Heart right ventricle (tissue), 16 donors: ENCODE measurements around the gene RNASE1. TPM values are rescaled to one million over a fixed set of nuclear protein-coding genes. Genes with fewer than 3 reads are reported as not detected.
"Not testable (repeated sequence)": the region's sequence is repeated elsewhere in the genome, so short reads cannot be mapped to it uniquely, and the experiment has no call there.

Source experiments
- ATAC-seq, 8 donors: fragments of 200-7000 bp; cut with Tn5 transposase; one replicate each; pipeline ENCODE4 v1.9.1; 2020; ENCODE audit warnings: mild to moderate bottlenecking in 8 of 8, moderate library complexity in 8 of 8, moderate number of reproducible peaks in 1 of 8
- DNase-seq, 2 donors: peaks; one replicate each; pipeline ENCODE4 v3.0.0-alpha.2; 2020
- H3K27ac ChIP-seq, 10 donors: fragments of 200-600 bp; sonication (generic) in 2 of 10; one replicate each; pipeline versions ENCODE4 v1.5.0 to v1.8.0; 2020 to 2022; ENCODE audit warnings: mild to moderate bottlenecking in 3 of 10
- H3K27me3 ChIP-seq, 7 donors: fragments of 200-600 bp; one replicate each; pipeline ENCODE4 v1.8.0; 2021 to 2022; ENCODE audit warnings: mild to moderate bottlenecking in 2 of 7
- H3K36me3 ChIP-seq, 9 donors: fragments of 200-600 bp; sonication (generic) in 1 of 9; one replicate each; pipeline versions ENCODE4 v1.5.0 to v1.8.0; 2020 to 2022; ENCODE audit warnings: mild to moderate bottlenecking in 2 of 9
- H3K4me1 ChIP-seq, 9 donors: fragments of 200-600 bp; sonication (generic) in 1 of 9; one replicate each; pipeline versions ENCODE4 v1.5.0 to v1.8.0; 2020 to 2022; ENCODE audit warnings: mild to moderate bottlenecking in 4 of 9
- H3K4me3 ChIP-seq, 10 donors: fragments of 200-600 bp; sonication (generic) in 2 of 10; one replicate each; pipeline versions ENCODE4 v1.5.0 to v1.8.0; 2020 to 2022; ENCODE audit warnings: mild to moderate bottlenecking in 7 of 10, moderate library complexity in 2 of 10
- H3K9me3 ChIP-seq, 11 donors: fragments of 200-600 bp in 10 of 11; sonication (generic) in 2 of 11; one replicate each; pipeline versions ENCODE4 v1.5.0 to v1.8.0; 2013 to 2022; ENCODE audit warnings: mild to moderate bottlenecking in 2 of 11, control low read depth in 1 of 11, moderate library complexity in 1 of 11
- WGBS, 2 donors: extraction: QIAGEN DNeasy Blood & Tissue Kit; methylation state at CpG; one replicate each; pipeline ENCODE4 v1.1.7; 2013; ENCODE audit warnings: inconsistent platforms in 1 of 2; 5-methylcytosine and 5-hydroxymethylcytosine counted together
- intact Hi-C, 10 donors: fragments of 100-400 bp; cut with DNase I; formaldehyde crosslinking; loops; one replicate each; pipeline versions ENCODE4 v1.11.1 to v1.14.2; 2022
- polyA plus RNA-seq, 2 donors: library from polyadenylated mRNA; stranded (reverse); fragments of 200-250 nt; gene quantifications; one replicate each; pipeline ENCODE4 v1.2.3, GENCODE V29; 2013
- total RNA-seq, 10 donors: library from RNA; stranded (reverse); fragmentation: NEBNext Ultra II Directional in 3 of 10; extraction: Animal tissue kit (Norgen Biotek cat#: 25700) in 3 of 10; gene quantifications; one replicate each; pipeline versions ENCODE4 v1.2.1 to v1.2.4, GENCODE V29; 2021 to 2023
- TF ChIP-seq, protein P1 (sequence below), 9 donors: fragments of 200-600 bp; sonication (generic) in 2 of 9; IDR thresholded peaks; one replicate each; pipeline versions ENCODE4 v1.5.0 to v1.8.0; 2021 to 2022; ENCODE audit warnings: antibody characterized with exemption in 9 of 9, mild to moderate bottlenecking in 5 of 9, moderate library complexity in 1 of 9
- donor health status: Arrhythmogenic right ventricular cardiomyopathy.
- donor health status: ischemic (EF 13 %, LVEDD 7.1; RV severe dilation, severe dysfunction).
- donor health status: healthy with polysubstance abuse.
- donor health status: DM: no; HTN: yes; CAD: no.
- donor health status: DM: no; HTN: no; CAD: no.
- donor health status: ischemic (EF 25% LVEDD 6.9; RV normal size, moderate dysfunction).
- donor health status: ischemic (EF 25% LVEDD 5.7; RV mildly dilated, moderate dysfunction).
- donor health status: healthy.
- donor health status: DM: yes; HTN: yes; CAD: no.
- donor health status: Ischemic cardiomyopathy.
- donor health status: ischemic (EF 35%, LVEDD 5.7; RV mildly dilated, moderate dysfunction).
- donor health status: nonischemic (EF 11% LVEDD 7.7; RV severe dilation, severe dysfunction).
- donor health status: DM: yes; HTN: yes; CAD: no.
- donor health status: PGD.
- donor health status: ischemic (EF 29% LVEDD 5.4; RV normal size, mild dysfunction).
- donor health status: nonischemic (EF 23%, LVEDD 6.1; RV moderate dilation, normal function).

RNASE1 gene
- total and polyA plus RNA-seq, 12 donors, result 92.1 to 490 (median 180) TPM

DNA sequence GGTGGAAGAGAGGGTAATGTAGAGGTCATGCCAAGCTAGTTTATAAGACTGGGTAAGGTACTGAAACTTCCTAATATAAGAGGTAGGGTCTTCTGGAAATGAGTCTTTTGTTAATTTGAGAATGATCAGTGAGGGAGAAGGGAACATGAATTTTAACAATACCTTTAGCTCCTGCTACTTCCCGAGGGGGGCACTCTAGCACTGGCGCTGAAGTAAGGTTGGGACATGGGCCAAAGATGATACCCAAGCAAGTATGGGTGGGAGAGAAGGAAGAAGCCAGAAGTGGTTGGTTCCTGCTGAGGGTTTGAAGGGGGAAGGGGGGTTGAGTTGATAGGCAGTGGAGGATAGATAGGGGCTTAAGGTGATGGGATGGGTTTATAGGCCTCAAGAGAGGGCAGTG is 32.3 kb upstream of the RNASE1 start:
- ATAC-seq, result no peak
- Histone ChIP-seq H3K27me3 (no peaks in the 10 kb centered on the region), H3K4me3 (no peak overlapping the region), H3K27ac (no peak overlapping the region), H3K36me3 (no peaks in the 10 kb centered on the region), H3K4me1 (peaks cover 0 to 5% (median 0%) of the 10 kb centered on the region in 9 donors), H3K9me3 (no peaks in the 10 kb centered on the region)
- no peak for DNase-seq
- TF ChIP-seq, protein P1, sequence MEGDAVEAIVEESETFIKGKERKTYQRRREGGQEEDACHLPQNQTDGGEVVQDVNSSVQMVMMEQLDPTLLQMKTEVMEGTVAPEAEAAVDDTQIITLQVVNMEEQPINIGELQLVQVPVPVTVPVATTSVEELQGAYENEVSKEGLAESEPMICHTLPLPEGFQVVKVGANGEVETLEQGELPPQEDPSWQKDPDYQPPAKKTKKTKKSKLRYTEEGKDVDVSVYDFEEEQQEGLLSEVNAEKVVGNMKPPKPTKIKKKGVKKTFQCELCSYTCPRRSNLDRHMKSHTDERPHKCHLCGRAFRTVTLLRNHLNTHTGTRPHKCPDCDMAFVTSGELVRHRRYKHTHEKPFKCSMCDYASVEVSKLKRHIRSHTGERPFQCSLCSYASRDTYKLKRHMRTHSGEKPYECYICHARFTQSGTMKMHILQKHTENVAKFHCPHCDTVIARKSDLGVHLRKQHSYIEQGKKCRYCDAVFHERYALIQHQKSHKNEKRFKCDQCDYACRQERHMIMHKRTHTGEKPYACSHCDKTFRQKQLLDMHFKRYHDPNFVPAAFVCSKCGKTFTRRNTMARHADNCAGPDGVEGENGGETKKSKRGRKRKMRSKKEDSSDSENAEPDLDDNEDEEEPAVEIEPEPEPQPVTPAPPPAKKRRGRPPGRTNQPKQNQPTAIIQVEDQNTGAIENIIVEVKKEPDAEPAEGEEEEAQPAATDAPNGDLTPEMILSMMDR (IDR thresholded peaks at IDR 0.05), result no peak
- 91% methylated on average over 2 of the region's 2 CpGs for WGBS, 2 donors
- intact Hi-C loops, result loop anchor here in 1 of 10 donors (5.0 kb wide), 1 partner anchor 68 kb away; the partner anchor contains the start of gene EDDM3B

DNA sequence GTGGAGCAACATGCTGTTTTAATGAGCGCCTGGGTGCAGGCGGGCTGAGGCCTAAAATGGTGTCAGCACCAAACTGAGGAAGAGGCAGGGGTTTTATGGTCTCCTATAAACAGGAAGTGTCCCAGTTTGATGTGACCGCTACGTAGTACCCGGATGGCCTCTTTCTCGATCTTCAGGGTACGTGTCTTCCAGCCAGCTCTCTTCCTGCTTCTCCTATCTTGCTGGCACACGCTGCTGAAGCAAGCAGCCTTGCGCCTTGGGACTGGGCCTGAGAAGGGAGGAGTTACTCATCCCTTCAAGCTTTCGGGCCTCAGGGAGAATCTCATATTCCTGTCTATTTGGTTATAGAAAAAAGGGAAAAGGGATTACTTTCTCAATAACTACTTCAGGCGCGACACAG is 28.2 kb upstream of the RNASE1 start:
- intact Hi-C loops, result loop anchor here in 1 of 10 donors (5.0 kb wide), 1 partner anchor 64 kb away; the partner anchor contains the start of gene EDDM3B
- no peak for ATAC-seq
- Histone ChIP-seq H3K9me3 (peaks cover 0 to 16% (median 0%) of the 10 kb centered on the region in 11 donors), H3K4me1 (peaks cover 0 to 7% (median 0%) of the 10 kb centered on the region in 9 donors), H3K36me3 (no peaks in the 10 kb centered on the region), H3K27ac (no peak overlapping the region), H3K27me3 (peaks cover 0 to 5% (median 0%) of the 10 kb centered on the region in 7 donors), H3K4me3 (no peak overlapping the region)
- TF ChIP-seq, protein P1 (IDR thresholded peaks at IDR 0.05), result no peak
- 83 to 86% methylated on average over 12 of the region's 12 CpGs for WGBS, 2 donors
- DNase-seq, result no peak

DNA sequence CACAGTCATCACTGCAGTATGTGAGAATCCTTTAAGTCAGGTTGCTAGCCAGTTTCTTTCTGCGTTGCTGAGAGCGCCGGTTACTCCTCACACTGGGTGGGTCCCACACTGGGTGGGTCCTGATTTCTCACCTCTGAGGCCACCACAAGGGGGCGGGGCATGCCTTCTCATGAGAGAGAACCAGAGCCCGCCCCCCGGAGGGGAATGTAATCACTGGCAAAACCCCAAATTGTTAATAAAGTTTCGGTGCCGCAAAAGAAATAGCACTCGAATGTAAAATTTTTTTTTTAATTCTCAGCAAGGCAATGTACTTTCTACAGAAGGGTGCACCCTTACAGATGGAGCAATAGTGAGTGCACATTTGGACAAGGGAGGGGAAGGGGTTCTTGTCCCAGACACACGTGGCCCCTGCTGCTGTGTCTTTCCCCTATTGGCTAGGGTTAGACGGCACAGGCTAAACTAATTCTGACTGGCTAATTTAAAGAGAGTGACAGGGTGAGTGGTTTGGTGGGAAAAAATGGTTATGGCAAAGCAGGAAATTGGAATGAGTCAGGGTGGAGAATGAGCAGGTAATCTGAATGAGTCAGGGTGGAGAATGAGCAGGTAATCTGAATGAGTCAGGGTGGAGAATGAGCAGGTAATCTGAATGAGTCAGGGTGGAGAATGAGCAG is 25.5 kb upstream of the RNASE1 start:
- ATAC-seq, intact Hi-C loops, H3K36me3 ChIP-seq, H3K4me1 ChIP-seq, H3K4me3 ChIP-seq, H3K27me3 ChIP-seq, H3K27ac ChIP-seq, DNase-seq: not testable (repeated sequence)
- 88 to 93% methylated on average over 11 of the region's 11 CpGs for WGBS, 2 donors
- peaks cover 0 to 16% (median 0%) of the 10 kb centered on the region in 11 donors for H3K9me3 ChIP-seq

DNA sequence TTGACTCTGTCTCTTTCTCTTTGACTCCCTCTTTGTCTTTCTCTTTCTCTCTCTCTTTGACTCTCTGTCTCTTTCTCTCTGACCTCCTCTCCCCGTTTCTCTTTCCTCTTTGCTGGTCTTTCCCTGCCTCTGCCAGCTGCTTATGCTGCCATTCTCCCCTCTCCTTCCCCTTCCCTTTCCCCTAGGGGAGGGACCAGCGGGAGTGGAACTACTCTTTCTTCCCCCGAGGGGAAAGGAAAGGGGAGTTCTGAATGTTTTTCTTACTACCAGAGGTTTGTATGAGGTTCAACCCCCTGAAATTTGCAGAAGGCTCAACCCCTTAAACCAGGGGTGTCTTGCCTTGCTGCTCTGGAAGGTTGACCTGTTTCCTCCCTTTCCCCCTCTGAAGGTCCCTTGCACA is 24.7 kb upstream of the RNASE1 start:
- peak overlapping the region in 2 of 10 donors; percentile 19 to 72 for H3K27ac ChIP-seq
- H3K4me1 ChIP-seq, result peaks cover 0 to 8% (median 0%) of the 10 kb centered on the region in 9 donors
- peaks cover 0 to 16% (median 0%) of the 10 kb centered on the region in 11 donors for H3K9me3 ChIP-seq
- 58 to 61% methylated on average over 3 of the region's 3 CpGs for WGBS, 2 donors
- no peak overlapping the region for H3K4me3 ChIP-seq
- ATAC-seq (no peak), DNase-seq (no peak)
- peaks cover 0 to 5% (median 0%) of the 10 kb centered on the region in 7 donors for H3K27me3 ChIP-seq
- intact Hi-C loops, result no loop called here
- TF ChIP-seq, protein P1 (IDR thresholded peaks at IDR 0.05), result no peak
- H3K36me3 ChIP-seq, result no peaks in the 10 kb centered on the region

DNA sequence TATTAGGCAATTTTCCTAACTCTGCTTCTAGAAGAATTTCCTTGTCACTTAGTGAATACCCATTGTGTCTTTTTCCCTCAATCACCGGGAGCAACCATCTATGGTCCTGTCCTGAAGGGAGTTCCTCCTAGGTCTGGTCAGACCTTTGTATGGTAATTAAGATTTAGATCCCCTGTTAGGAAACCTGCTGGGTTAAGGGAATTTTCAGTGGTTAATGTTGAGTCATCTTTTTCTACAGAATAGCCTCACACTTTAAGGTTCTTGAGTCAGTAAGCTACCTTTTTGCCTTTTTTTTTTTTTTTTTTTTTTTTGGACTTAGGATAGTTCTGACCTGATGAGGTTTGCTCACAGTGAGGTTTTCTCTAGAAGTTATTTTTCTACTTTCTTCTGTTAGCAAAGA is 24.0 kb upstream of the RNASE1 start:
- Histone ChIP-seq H3K9me3 (peaks cover 0 to 16% (median 0%) of the 10 kb centered on the region in 11 donors), H3K27ac (peak overlapping the region in 4 of 10 donors; percentile 0 to 72 (median 14)), H3K4me1 (peaks cover 0 to 13% (median 0%) of the 10 kb centered on the region in 9 donors)
- intact Hi-C loops, H3K36me3 ChIP-seq, DNase-seq, ATAC-seq, H3K27me3 ChIP-seq, H3K4me3 ChIP-seq: not testable (repeated sequence)
- 36 to 64% methylated on average over 1 of the region's 1 CpG for WGBS, 2 donors
